Activated T-cell treated with anti-CD3 and anti-CD28 coated beads, Interleukin-2, amount 50 U/mL, for 24 hours (primary cell): Measurements from ENCODE around the gene VTN.

Source experiments
- DNase-seq: peaks from one replicate; pipeline ENCODE4 v3.0.0-alpha.2; 2020
- H3K27ac Mint-ChIP-seq: 2 replicates; pipeline ENCODE4 v1.8.0; 2020; ENCODE audit warnings: mild to moderate bottlenecking, mixed read lengths
- H3K27me3 Mint-ChIP-seq: 2 replicates; pipeline ENCODE4 v1.8.0; 2020; ENCODE audit warnings: mixed read lengths
- H3K36me3 Mint-ChIP-seq: 2 replicates; pipeline ENCODE4 v1.8.0; 2020; ENCODE audit warnings: low read depth, mixed read lengths
- H3K4me1 Mint-ChIP-seq: 2 replicates; pipeline ENCODE4 v1.8.0; 2020; ENCODE audit warnings: low read depth, mixed read lengths
- H3K4me3 Mint-ChIP-seq: 2 replicates; pipeline ENCODE4 v1.8.0; 2020; ENCODE audit warnings: mild to moderate bottlenecking, moderate library complexity, mixed read lengths
- H3K9me3 Mint-ChIP-seq: 2 replicates; pipeline ENCODE4 v1.8.0; 2020; ENCODE audit warnings: mixed read lengths

The VTN gene, protein sequence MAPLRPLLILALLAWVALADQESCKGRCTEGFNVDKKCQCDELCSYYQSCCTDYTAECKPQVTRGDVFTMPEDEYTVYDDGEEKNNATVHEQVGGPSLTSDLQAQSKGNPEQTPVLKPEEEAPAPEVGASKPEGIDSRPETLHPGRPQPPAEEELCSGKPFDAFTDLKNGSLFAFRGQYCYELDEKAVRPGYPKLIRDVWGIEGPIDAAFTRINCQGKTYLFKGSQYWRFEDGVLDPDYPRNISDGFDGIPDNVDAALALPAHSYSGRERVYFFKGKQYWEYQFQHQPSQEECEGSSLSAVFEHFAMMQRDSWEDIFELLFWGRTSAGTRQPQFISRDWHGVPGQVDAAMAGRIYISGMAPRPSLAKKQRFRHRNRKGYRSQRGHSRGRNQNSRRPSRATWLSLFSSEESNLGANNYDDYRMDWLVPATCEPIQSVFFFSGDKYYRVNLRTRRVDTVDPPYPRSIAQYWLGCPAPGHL

DNA sequence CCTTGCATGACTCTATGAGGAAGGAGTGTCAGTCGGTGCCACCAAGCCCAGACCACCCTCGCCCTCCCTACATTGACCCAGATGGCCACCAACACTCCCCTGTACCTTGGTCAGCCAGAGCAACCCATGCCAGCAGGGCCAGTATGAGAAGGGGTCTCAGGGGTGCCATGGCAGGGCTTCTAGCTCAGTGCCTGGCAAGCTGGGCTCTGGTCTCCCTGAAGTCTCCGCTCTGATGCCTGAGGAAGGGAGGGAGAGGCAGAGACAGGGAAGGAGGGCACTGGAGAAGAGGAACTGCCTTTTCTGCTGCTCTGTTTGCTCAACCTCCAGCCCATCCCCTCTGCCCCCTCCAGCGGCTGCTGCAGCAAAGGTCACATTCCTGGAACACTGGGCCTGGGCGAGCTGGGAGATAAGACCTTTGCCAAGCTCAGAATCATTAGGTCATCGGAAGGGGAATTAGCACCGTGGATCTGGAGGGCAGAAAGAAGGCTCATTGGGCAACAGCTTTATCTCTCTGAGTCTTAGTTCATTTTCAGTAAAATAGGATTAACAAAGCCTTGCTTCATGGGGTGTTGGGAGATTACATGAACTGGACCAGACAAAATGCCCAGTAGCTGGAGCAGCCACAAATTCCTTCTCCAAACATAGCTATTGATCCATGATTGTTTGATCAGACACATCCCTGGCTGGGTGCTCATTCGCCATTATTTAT lies at the start of gene VTN:
TSS of gene VTN (minus strand) at position 273 of the 709 bp plus-strand sequence. CDS start at position 169, 104 bp downstream.
- Mint-ChIP-seq H3K4me3 (peak within 1 kb of the TSS; percentile 87), H3K4me1 (peaks cover 24% of the 10 kb centered on the region), H3K36me3 (peaks cover 29% of the 10 kb centered on the region), H3K27ac (peak within 1 kb of the TSS; percentile 93), H3K27me3 (no peaks in the 10 kb centered on the region), H3K9me3 (no peaks in the 10 kb centered on the region)
- no peak for DNase-seq

DNA sequence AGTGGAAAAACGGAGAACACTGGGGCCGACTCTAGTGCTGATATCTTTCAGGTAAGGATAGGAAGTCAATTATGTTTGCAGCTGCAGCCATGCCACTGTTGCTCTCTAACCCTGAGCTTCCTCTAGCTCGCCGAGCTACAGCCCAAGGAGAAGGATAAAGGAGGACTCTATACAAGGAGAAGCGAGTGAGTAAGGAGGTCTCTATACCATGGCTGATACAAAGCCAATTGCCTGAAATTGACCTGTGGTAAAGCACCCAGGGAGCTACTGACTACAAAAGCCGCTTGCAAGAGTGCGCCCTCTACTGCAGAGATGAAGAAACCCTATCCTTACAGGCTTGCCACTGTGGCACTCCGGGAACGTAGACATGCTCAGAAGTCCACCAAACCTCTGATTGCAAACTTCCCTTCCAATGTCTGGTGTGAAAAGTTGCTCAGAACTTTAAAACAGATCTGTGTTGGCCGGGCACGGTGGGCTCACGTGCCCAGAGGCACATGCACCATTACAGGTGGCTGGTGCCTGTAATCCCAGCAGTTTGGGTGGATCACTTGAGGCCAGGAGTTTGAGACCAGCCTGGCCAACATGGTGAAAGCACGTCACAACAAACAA lies 46.7 kb upstream of the VTN start:
- H3K9me3 Mint-ChIP-seq = no peaks in the 10 kb centered on the region
- H3K36me3 Mint-ChIP-seq = no peaks in the 10 kb centered on the region
- H3K4me3 Mint-ChIP-seq = no peak overlapping the region
- peaks cover 6% of the 10 kb centered on the region for H3K4me1 Mint-ChIP-seq
- H3K27me3 Mint-ChIP-seq = peaks cover 7% of the 10 kb centered on the region
- no peak overlapping the region for H3K27ac Mint-ChIP-seq
- DNase-seq = peak; percentile 61

- Mint-ChIP-seq H3K27ac (no peak overlapping the region), H3K27me3 (peaks cover 7% of the 10 kb centered on the region), H3K9me3 (no peaks in the 10 kb centered on the region), H3K36me3 (no peaks in the 10 kb centered on the region), H3K4me3 (no peak overlapping the region), H3K4me1 (peaks cover 6% of the 10 kb centered on the region)
- no peak for DNase-seq
These were observed 45.8 kb upstream of the VTN start for GRCh38 chr17:28415886-28416285.

- Mint-ChIP-seq H3K9me3 (no peaks in the 10 kb centered on the region), H3K4me3 (no peak overlapping the region), H3K27me3 (peaks cover 7% of the 10 kb centered on the region), H3K4me1 (peaks cover 6% of the 10 kb centered on the region), H3K36me3 (no peaks in the 10 kb centered on the region), H3K27ac (no peak overlapping the region)
- no peak for DNase-seq
These were observed 43.7 kb upstream of the VTN start for GRCh38 chr17:28413804-28414203.

DNA sequence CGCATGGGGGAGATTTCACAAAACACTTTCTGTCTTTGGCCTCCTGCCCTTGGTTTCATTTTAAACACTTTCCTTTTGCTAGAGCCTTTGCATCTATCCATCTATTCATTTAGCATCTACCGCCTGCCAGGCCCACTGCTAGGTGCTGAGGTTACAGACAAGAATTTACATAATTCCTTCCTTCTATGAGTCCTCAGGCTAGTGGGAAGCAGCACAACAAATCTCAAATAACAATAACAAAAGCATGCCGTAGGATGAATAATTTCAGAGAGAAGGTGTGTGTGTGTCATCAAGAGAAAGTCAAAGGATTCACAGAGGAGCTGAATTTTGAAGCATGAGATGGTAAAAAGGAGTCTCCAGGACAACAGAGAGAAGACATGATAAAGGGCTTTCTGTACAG lies 42.0 kb upstream of the VTN start:
- Mint-ChIP-seq H3K4me1 (peaks cover 5% of the 10 kb centered on the region), H3K27ac (no peak overlapping the region)

GRCh38 chr17:28407974-28408306 lies 37.8 kb upstream of the VTN start:
- no peak for DNase-seq
- peaks cover 4% of the 10 kb centered on the region for H3K27me3 Mint-ChIP-seq
- H3K27ac Mint-ChIP-seq = no peak overlapping the region
- peaks cover 9% of the 10 kb centered on the region for H3K4me1 Mint-ChIP-seq
- H3K9me3 Mint-ChIP-seq = no peaks in the 10 kb centered on the region
- no peak overlapping the region for H3K4me3 Mint-ChIP-seq
- H3K36me3 Mint-ChIP-seq = peaks cover 3% of the 10 kb centered on the region

More for the DNA sequence above, 42.0 kb upstream of the VTN start:
- Mint-ChIP-seq H3K27me3 (peaks cover 10% of the 10 kb centered on the region), H3K4me3 (no peak overlapping the region), H3K36me3 (no peaks in the 10 kb centered on the region), H3K9me3 (no peaks in the 10 kb centered on the region)
- no peak for DNase-seq

DNA sequence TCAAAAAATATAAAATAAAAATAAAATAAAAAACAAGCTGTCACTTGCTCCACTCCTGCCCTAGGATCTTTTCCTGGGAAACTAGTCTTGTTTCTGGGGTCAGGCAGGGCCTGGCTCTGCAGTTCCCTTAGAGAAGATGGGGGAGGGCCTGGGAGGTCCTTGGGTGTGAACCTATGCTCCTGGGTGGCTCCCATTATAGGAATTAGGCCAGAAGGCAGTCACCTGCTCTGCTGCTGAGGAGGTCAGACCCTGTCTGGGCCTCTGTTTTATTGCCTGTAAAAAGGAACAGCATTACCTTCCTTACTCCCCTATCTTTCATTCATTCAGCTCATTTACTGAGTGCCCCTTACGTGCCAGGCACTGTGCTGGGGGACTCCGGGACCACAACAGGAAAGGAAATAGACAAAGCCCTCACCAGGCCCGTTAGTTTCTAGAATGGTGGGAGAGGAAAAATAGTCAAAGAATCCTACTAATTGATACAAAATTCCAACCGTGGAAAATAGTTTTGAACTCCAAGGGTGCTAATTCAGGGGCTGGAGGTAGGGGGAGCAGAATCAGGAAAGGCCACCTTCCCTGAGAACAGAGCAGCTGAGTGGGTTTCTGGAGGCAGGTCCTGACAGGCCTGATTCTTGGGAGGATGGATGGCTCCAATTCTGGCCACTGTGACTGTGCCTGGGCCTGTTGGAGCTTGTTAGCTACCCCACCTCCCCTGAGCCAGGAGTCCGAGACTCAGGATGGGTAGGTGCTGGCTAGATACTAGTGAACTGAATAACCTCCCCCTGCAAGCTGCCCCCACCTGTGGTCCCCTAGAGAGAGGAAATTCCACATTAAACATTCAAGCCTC lies 37.2 kb upstream of the VTN start:
- H3K4me3 Mint-ChIP-seq = peak overlapping the region; percentile 70
- peaks cover 4% of the 10 kb centered on the region for H3K27me3 Mint-ChIP-seq
- no peak for DNase-seq
- no peak overlapping the region for H3K27ac Mint-ChIP-seq
- peaks cover 9% of the 10 kb centered on the region for H3K4me1 Mint-ChIP-seq
- no peaks in the 10 kb centered on the region for H3K9me3 Mint-ChIP-seq
- peaks cover 3% of the 10 kb centered on the region for H3K36me3 Mint-ChIP-seq

- H3K4me1 Mint-ChIP-seq = peaks cover 15% of the 10 kb centered on the region
- no peak for DNase-seq
- H3K27me3 Mint-ChIP-seq = peaks cover 4% of the 10 kb centered on the region
- peaks cover 7% of the 10 kb centered on the region for H3K36me3 Mint-ChIP-seq
- peak overlapping the region; percentile 16 for H3K27ac Mint-ChIP-seq
- H3K4me3 Mint-ChIP-seq = peak overlapping the region; percentile 70
- no peaks in the 10 kb centered on the region for H3K9me3 Mint-ChIP-seq
These were observed 36.3 kb upstream of the VTN start for GRCh38 chr17:28406473-28406814.

DNA sequence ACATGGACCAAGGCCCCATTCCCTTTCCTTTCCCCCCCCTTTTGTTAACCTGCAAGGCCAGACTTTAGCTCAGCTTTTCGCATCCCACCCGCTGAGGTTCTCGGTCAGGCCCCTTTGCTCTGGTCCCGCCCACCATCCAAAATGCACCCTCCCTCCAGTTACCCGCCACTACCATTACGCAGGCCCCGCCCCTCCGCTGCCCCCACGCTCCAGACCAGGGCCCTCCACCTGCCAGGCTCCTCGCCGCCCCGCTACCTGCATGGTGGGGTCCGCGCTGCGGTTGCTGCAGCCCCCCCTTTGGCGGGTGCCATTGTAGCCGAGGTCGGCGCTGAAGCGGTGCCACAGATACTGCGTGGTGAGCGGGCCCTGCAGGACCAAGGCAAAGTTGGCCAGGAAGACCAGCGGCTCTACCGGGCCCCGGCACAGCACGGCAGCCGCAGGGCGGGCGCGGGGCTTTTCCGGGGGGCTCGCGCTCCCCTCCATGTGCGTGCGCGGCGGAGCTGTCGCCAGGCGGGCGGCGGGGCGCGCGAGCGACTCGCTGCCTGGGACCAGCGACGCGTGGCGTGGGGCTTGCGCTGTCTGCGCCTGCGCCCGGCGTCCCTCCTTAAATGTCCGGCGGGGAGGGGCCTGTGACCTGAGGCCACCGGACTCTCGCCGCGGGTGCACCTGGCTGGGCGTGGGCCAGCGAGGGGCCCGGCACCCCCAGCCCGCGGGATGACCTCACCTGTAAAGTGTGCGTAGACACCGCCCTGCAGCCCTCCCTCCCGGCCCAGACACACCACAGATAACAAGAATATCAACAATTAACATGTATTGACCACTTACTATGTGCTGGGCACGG lies 35.7 kb upstream of the VTN start, which contains the start of gene SLC46A1:
TSS of gene SLC46A1 (minus strand) at position 581 of the 841 bp plus-strand sequence. CDS start at position 483, 98 bp downstream.
- peak within 1 kb of the TSS; percentile 78 for H3K4me3 Mint-ChIP-seq
- no peaks in the 10 kb centered on the region for H3K9me3 Mint-ChIP-seq
- peaks cover 9% of the 10 kb centered on the region for H3K36me3 Mint-ChIP-seq
- peak within 1 kb of the TSS; percentile 16 for H3K27ac Mint-ChIP-seq
- DNase-seq = peak; percentile 80
- H3K4me1 Mint-ChIP-seq = peaks cover 15% of the 10 kb centered on the region
- peaks cover 4% of the 10 kb centered on the region for H3K27me3 Mint-ChIP-seq

- H3K27ac Mint-ChIP-seq = no peak overlapping the region
- peaks cover 15% of the 10 kb centered on the region for H3K4me1 Mint-ChIP-seq
- peak overlapping the region; percentile 78 for H3K4me3 Mint-ChIP-seq
- H3K9me3 Mint-ChIP-seq = no peaks in the 10 kb centered on the region
- H3K36me3 Mint-ChIP-seq = peaks cover 12% of the 10 kb centered on the region
- no peak for DNase-seq
- H3K27me3 Mint-ChIP-seq = peaks cover 4% of the 10 kb centered on the region
These were observed 34.9 kb upstream of the VTN start for GRCh38 chr17:28404812-28405570.

DNA sequence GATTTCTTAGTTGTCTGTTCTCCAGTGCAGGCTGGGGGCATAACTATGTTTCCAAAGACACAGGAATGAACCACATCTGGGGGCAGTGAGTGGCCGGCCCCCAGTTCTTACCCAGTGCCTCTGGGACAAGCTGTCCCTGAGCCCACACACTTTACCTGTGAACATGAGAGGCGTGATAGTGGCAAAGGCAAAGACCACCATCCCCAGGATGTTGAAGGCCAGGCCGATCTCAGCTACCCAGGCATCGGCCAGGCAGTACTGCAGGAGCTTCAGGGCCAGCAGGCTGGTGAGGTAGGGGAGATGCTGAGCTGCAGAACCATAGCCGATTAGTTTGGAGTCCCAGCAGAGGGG lies 34.3 kb upstream of the VTN start:
- peak overlapping the region; percentile 78 for H3K4me3 Mint-ChIP-seq
- peaks cover 15% of the 10 kb centered on the region for H3K4me1 Mint-ChIP-seq
- H3K36me3 Mint-ChIP-seq = peaks cover 15% of the 10 kb centered on the region
- DNase-seq = no peak
- H3K9me3 Mint-ChIP-seq = no peaks in the 10 kb centered on the region
- no peak overlapping the region for H3K27ac Mint-ChIP-seq
- H3K27me3 Mint-ChIP-seq = peaks cover 4% of the 10 kb centered on the region

DNA sequence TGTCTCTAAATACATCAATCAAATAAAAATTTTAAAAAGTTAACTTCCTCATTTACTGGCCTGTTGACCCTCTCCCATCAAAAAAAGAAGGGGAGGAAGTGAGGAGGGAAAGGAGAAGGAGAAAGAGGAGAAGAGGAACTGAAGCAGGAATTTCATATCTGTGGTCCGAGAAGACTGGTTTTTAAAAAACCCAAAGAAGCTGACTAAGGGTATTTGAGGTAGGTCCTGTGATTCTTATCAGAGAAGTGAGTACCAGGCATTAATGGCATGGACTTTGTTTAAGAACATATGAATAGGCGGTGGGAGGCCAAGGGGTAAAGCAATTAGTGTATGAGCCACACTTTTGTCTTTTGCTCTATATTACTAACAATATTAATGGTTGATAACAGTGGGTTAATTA lies 33.9 kb upstream of the VTN start:
- peaks cover 18% of the 10 kb centered on the region for H3K36me3 Mint-ChIP-seq
- no peak overlapping the region for H3K4me3 Mint-ChIP-seq

GRCh38 chr17:28402844-28403243 lies 32.7 kb upstream of the VTN start:
- Mint-ChIP-seq H3K27ac (no peak overlapping the region), H3K9me3 (no peaks in the 10 kb centered on the region), H3K36me3 (peaks cover 27% of the 10 kb centered on the region), H3K4me3 (no peak overlapping the region), H3K27me3 (no peaks in the 10 kb centered on the region), H3K4me1 (peaks cover 15% of the 10 kb centered on the region)
- no peak for DNase-seq

More for the DNA sequence above, 33.9 kb upstream of the VTN start:
- H3K4me1 Mint-ChIP-seq = peaks cover 15% of the 10 kb centered on the region
- no peak overlapping the region for H3K27ac Mint-ChIP-seq
- no peak for DNase-seq
- no peaks in the 10 kb centered on the region for H3K9me3 Mint-ChIP-seq
- peaks cover 4% of the 10 kb centered on the region for H3K27me3 Mint-ChIP-seq
